OCI-LY7 (cell line): ENCODE results near the gene CRYBB3.

Source experiments
- CTCF ChIP-seq: fragments of 200-600 bp; sonication (generic); conservative IDR thresholded peaks from 2 replicates; pipeline ENCODE4 v1.5.1; 2014; ENCODE audit warnings: mild to moderate bottlenecking, antibody characterized with exemption, low read length, moderate library complexity, mixed read lengths
- EZH2phosphoT487 ChIP-seq: fragments of 200-600 bp; sonication (generic); IDR thresholded peaks from 2 replicates; pipeline ENCODE4 v1.6.1; 2018; ENCODE audit warnings: low read depth, borderline replicate concordance, mild to moderate bottlenecking, mixed run types, antibody characterized with exemption, low read length, moderate library complexity, mixed read lengths

- TF ChIP-seq CTCF (no peak), EZH2phosphoT487 (no peak)
Observed at GRCh38 chr22:25228822-25229221, 29.2 kb downstream of the CRYBB3 start.
